NB4 (cell line): ENCODE results near the gene PHC3.

Experiments
- CTCF ChIP-seq: IDR thresholded peaks from one replicate; pipeline ENCODE4 v1.5.1; 2012; ENCODE audit warnings: low read depth, low read length
- MAX ChIP-seq: IDR thresholded peaks from 2 replicates; pipeline ENCODE4 v1.6.1; 2011; ENCODE audit warnings: low read depth, low read length
- MYC ChIP-seq: IDR thresholded peaks from 2 replicates; pipeline ENCODE4 v1.6.1; 2011; ENCODE audit warnings: low read depth, low read length
- POLR2A ChIP-seq: IDR thresholded peaks from 2 replicates; pipeline ENCODE4 v1.6.1; 2011; ENCODE audit warnings: mild to moderate bottlenecking; ENCODE audit not compliant: insufficient read length; ENCODE audit errors: extremely low read depth

DNA sequence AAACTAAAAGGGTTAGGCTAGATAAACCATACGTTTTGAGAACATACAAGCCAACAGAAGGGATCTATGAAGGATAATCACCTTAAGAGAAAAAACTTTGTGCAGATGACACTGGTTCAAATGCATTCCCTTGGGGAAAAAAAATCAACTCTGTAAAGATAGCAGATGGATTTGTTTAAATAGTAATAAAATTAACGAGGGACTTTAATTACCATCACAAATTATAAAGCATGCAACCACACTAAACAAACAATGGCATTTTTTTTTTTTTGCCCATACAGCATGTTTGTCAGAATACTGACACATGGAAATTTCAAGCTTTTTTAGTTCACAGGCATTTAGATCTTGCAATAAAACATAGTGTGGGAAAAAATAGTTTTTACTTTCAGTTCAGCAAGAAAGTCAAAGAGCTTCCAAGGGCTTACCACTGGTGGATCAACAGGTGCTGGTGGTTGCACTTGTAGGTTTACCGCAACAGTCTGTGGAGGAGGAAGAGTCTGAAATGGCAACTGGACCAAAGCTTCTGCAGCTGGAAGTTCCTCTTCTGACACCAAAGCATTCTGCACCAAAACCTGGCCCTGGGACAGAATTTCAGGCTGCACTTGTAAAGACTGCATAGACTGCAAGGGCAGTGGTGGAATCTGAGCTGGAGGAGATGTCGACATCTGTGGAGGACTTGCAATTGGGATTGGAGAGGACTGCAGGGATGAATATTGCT lies 53.1 kb downstream of the PHC3 start:
- TF ChIP-seq POLR2A (no peak), CTCF (no peak), MYC (peak; percentile 36; the same call in 1 of the 2 replicates), MAX (no peak)
